Measurements from ENCODE around the gene KIFC3.

Gene KIFC3

GRCh38 chr16:57764006-57764340, 38.3 kb downstream of the KIFC3 start:
- no peak for DNase-seq (ENCODE audit: low read depth)

- DNase-seq (ENCODE audit: low read depth), result no peak
Observed at GRCh38 chr16:57763285-57764005, 38.8 kb downstream of the KIFC3 start.

- no peak for DNase-seq (ENCODE audit: low read depth)
Observed at GRCh38 chr16:57762365-57763040, 39.8 kb downstream of the KIFC3 start.

GRCh38 chr16:57761957-57762356, 40.3 kb downstream of the KIFC3 start:
- no peak for DNase-seq (ENCODE audit: low read depth)

GRCh38 chr16:57761301-57761700, 41.0 kb downstream of the KIFC3 start:
- no peak for DNase-seq (ENCODE audit: low read depth)

GRCh38 chr16:57760357-57761160, 41.7 kb downstream of the KIFC3 start:
- DNase-seq (ENCODE audit: low read depth), result no peak

- no peak for DNase-seq (ENCODE audit: low read depth)
Observed at GRCh38 chr16:57759541-57760356, 42.5 kb downstream of the KIFC3 start.

GRCh38 chr16:57759131-57759530, 43.2 kb downstream of the KIFC3 start:
- DNase-seq (ENCODE audit: low read depth), result no peak

GRCh38 chr16:57758331-57759117, 43.8 kb downstream of the KIFC3 start:
- no peak for DNase-seq (ENCODE audit: low read depth)

- DNase-seq (ENCODE audit: low read depth), result no peak
Observed at GRCh38 chr16:57757883-57758282, 44.4 kb downstream of the KIFC3 start.

- DNase-seq (ENCODE audit: low read depth), result peak; percentile 63
Observed at GRCh38 chr16:57757326-57757786, 44.9 kb downstream of the KIFC3 start.

- DNase-seq (ENCODE audit: low read depth), result no peak
Observed at GRCh38 chr16:57756424-57757325, 45.6 kb downstream of the KIFC3 start.

GRCh38 chr16:57755726-57756423, 46.4 kb downstream of the KIFC3 start:
- no peak for DNase-seq (ENCODE audit: low read depth)

- no peak for DNase-seq (ENCODE audit: low read depth)
Observed at GRCh38 chr16:57755061-57755684, 47.1 kb downstream of the KIFC3 start.

- no peak for DNase-seq (ENCODE audit: low read depth)
Observed at GRCh38 chr16:57754354-57755060, 47.8 kb downstream of the KIFC3 start.

- no peak for DNase-seq (ENCODE audit: low read depth)
Observed at GRCh38 chr16:57753448-57754353, 48.6 kb downstream of the KIFC3 start.

All from fibroblast of gingiva (primary cell).